Endometrial microvascular endothelial cells (primary cell): ENCODE results near the gene TUT4. TPM values are rescaled to one million over a fixed set of nuclear protein-coding genes. Genes with fewer than 3 reads are reported as not detected.
"Not testable (repeated sequence)": the region's sequence is repeated elsewhere in the genome, so short reads cannot be mapped to it uniquely, and the experiment has no call there.

Experiments used
- in situ Hi-C: cut with HindIII; loops from 2 replicates; pipeline ENCODE4 v1.10.0; 2017; ENCODE audit warnings: low sequenced_read_pairs, low pct_unique_long_range_greater_than_20kb; ENCODE audit errors: inconsistent ontology term
- total RNA-seq: library from RNA; depleted of rRNA; stranded (reverse); fragments of >200 nt; gene quantifications from one replicate; pipeline ENCODE4 v1.2.3, GENCODE V29; 2015; ENCODE audit errors: inconsistent ontology term

Gene TUT4
- total RNA-seq, 1 donor from 2014 or later = 33.1 TPM

GRCh38 chr1:52579415-52579814 lies 26.5 kb upstream of the TUT4 start:
- in situ Hi-C loops = no loop called here

DNA sequence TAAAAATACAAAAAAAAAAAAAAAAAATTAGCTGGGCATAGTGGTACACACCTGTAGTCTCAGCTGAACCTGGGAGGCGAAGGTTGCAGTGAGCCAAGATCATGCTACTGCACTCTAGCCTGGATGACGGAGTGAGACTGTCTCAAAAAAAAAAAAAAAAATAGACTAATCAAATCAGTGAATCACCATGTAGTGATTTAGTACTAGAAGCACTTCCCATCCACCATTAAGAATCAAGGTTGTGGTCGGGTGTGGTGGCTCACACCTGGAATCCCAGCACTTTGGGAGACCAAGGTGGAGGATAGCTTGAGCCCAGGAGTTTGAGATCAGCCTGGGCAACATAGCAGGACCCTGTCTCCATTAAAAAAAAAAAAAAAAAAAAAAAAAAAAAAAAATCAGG lies 25.2 kb upstream of the TUT4 start:
- in situ Hi-C loops = not testable (repeated sequence)

- in situ Hi-C loops = no loop called here
Measured at GRCh38 chr1:52576074-52576473, 23.2 kb upstream of the TUT4 start.

DNA sequence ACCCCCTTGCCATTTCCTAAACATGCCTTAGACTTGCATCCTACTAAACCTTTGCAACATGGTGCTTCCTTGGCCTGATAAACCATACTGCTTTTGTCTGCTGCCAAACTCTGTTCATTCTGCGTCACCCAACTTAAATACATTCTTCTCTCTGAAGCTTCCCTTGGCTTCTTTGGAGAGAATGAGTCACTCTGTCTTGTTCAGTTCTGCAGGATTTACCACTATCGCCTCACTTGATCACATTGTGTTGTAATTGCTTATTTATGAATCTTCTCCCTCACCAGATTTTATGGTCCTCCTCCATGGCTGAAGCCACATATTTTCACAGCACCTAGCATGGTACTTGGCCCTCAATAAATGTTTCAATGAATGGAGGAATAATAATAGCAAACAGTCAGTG lies 21.7 kb upstream of the TUT4 start:
- in situ Hi-C loops = no loop called here

DNA sequence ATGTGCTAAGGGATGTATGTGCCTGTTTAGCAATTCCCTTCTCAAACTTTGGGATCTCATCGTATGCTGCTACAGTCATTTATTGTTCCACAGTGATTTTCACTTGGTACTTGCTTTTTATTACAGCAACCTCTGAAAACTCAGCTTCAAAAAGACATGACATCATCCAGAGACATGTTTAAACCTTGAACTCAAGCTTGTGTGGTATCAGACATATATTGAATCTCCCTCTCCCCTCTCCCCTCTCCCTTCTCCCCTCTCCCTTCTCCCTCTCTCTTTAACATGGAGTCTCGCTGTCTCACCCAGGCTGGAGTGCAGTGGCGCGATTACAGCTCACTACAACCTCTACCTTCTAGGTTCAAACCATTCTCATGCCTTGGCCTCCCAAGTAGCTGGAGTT lies 19.5 kb upstream of the TUT4 start:
- in situ Hi-C loops = no loop called here

DNA sequence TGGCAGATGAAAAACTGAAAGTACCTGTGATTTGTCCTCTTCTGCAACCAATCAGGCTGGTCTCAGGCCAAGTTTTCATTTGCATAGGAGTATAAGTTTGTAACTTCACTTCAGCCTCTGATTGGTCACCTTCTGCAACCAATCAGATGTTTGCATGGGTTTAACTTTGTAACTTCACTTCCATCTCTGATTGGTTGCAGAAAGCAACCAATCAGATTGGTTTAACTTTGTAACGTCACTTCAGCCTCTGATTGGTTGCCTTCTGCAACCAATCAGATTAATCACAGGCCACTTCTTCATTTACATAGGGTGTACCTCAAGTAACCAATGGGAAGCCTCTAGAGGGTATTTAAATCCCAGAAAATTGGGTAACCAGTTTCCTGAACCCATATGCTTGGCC lies 18.9 kb upstream of the TUT4 start:
- in situ Hi-C loops = no loop called here

- in situ Hi-C loops = no loop called here
Measured at GRCh38 chr1:52569449-52570210, 16.7 kb upstream of the TUT4 start.

- in situ Hi-C loops = no loop called here
Measured at GRCh38 chr1:52567943-52568342, 15.1 kb upstream of the TUT4 start.

GRCh38 chr1:52562766-52563165 lies 9.9 kb upstream of the TUT4 start:
- in situ Hi-C loops = no loop called here

DNA sequence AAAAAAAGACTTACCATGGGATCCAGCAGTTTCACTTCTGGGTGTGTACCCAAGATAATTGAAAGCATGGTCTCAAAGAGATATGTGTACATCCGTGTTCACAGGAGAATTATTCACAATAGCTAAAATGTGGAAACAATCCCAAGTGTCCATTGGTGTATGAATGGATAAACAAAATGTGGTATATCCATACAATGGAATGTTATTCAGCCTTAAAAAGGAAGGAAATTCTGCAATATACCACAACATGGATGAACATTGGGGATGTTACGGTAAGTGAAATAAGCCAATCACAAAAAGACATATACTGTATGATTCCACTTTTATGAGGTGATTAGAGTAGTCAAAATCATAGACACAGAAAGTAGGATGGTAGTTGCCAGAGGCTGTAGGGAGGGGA lies 7.0 kb upstream of the TUT4 start:
- in situ Hi-C loops = no loop called here

GRCh38 chr1:52558941-52559340 lies 6.0 kb upstream of the TUT4 start:
- in situ Hi-C loops = no loop called here

DNA sequence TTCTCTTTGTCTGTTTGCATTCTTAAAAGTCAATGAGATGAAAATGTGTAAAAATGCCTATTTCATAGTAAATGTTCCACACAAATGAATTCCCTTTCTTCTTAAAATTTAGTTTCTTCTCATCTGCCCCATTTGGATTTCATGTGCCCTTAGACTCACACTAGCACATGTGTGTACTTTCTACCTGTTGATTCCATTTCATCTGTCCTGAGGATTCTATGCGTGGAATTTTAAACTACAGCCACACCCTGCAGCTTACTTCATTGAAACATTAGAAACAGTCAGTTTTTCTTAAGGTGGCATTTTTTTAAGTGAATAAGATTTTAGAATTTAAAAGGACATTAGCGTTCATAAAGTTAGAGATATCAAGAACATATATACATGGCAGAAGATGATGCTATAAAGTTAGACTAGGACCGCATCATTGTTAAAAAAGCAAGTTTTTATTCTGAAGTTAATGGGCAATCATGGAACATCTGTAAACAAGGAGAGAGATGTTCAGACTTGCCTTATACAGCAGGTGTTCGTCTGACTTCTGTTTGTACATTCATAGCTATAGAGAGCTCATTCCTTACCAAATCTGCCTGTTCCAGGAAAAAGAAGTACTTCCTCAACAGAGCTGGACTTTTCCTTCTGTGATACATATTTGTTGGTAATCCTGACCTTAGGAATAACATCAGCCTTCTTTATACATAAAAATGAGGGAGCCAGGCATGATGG lies 3.9 kb upstream of the TUT4 start:
- in situ Hi-C loops = no loop called here

- in situ Hi-C loops = no loop called here
Measured at GRCh38 chr1:52554756-52555155, 1.9 kb upstream of the TUT4 start.

DNA sequence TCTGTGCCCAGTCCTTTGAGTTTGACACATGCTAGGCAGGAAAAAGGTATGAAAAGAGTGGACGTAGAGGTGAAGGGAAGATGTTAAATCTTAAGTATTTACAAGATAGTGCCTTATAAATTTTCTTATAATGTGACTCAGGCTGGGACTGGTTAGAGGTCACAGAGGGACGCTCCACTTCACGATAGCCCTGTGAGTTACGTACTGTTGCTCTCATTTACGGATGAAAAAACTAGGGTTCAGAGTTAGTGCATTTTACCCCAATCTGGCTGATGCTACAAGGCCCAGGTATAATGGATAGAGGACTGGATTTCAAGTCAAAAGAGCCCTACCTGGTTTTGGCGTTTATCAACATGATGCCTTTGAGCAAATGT lies 1.4 kb upstream of the TUT4 start:
- in situ Hi-C loops = no loop called here

GRCh38 chr1:52553362-52554266 lies 722 bp upstream of the TUT4 start:
- in situ Hi-C loops = no loop called here

DNA sequence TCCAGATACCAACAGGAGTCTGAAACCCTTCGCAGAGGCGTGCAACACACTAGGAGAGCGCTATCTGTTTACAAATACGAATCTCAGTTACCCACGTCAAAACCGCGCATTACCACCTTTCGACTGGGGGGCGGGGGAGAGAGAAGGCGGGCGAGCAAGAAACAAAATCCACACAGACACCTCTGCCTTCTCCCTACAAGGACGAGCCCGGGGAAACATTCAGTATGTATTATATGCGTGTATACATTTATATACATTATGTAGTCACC lies 722 bp downstream of the TUT4 start:
- in situ Hi-C loops = no loop called here

GRCh38 chr1:52551507-52552235 lies 1.2 kb downstream of the TUT4 start:
- in situ Hi-C loops = no loop called here

- in situ Hi-C loops = no loop called here
Measured at GRCh38 chr1:52550447-52550846, 2.4 kb downstream of the TUT4 start.

GRCh38 chr1:52549267-52549666 lies 3.6 kb downstream of the TUT4 start:
- in situ Hi-C loops = no loop called here
